ENCODE measurements around the gene KIT. TPM values are rescaled to one million over a fixed set of nuclear protein-coding genes. Genes with fewer than 3 reads are reported as not detected.

Gene KIT
- total RNA-seq, 4 donors from 2014 or later, result 43.0 to 81.3 (median 59.3) TPM

DNA sequence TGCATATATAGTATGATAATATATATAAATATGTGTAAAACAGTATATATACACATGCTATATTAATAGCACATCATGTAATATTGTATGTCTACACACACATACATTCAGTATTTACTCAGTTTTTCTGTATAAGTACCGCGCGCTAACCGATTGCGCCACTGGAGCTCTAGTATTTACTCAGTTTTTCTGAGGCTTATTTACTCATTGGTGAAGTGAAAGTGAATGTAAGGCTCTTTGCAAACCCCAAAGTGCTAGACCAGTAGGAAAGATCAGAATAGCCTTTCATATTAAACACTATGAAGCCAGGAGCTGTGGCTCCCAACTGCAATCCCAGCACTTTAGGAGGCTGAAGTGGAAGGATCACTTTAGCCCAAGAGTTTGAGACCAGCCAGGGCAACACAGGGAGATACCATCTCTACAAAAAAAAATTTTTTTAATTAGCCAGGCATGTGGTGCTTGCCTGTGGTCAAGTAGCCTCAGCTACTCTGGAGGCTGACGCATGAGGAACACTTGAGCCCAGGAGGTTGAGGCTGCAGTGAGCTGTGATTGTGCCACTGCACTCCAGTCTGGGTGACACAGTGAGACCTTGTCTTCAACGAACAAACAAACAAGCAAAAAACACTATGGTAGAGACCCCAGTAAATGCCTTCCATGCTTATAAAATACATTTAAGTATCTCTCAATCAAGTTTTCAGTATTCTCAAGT, 125.8 kb downstream of the KIT start:
- no peaks in the 10 kb centered on the region for H3K36me3 ChIP-seq
- 90% methylated on average over 7 of the region's 7 CpGs for WGBS
- no peak overlapping the region for H3K4me3 ChIP-seq
- TF ChIP-seq POLR2A (IDR thresholded peaks at IDR 0.05; ENCODE audit: low read depth) (no peak), POLR2AphosphoS5 (IDR thresholded peaks at IDR 0.05) (no peak), CTCF (IDR thresholded peaks at IDR 0.05) (no peak), EP300 (IDR thresholded peaks at IDR 0.05) (no peak)
- no peaks in the 10 kb centered on the region for H3K9me3 ChIP-seq
- intact Hi-C loops (cut with DNase I), result no loop called here
- H3K27ac ChIP-seq (replicated peaks in 1 of 4), result peak overlapping the region; percentile 62 to 75 (median 66)
- peaks cover 27 to 40% (median 35%) of the 10 kb centered on the region in 4 donors for H3K4me1 ChIP-seq
- no peaks in the 10 kb centered on the region for H3K27me3 ChIP-seq
- DNase-seq (ENCODE audit: extremely low spot score), result no peak

GRCh38 chr4:54784161-54784671, 126.5 kb downstream of the KIT start:
- DNase-seq (ENCODE audit: extremely low spot score), result peak; percentile 97
- no peaks in the 10 kb centered on the region for H3K27me3 ChIP-seq
- H3K4me3 ChIP-seq, result peak overlapping the region in 1 of 4 donors; percentile 0
- H3K36me3 ChIP-seq, result no peaks in the 10 kb centered on the region
- H3K27ac ChIP-seq (replicated peaks in 1 of 4), result peak overlapping the region; percentile 62 to 75 (median 70)
- peaks cover 26 to 39% (median 33%) of the 10 kb centered on the region in 4 donors for H3K4me1 ChIP-seq
- intact Hi-C loops (cut with DNase I), result no loop called here
- WGBS, result 35% methylated on average over 14 of the region's 14 CpGs
- peak; percentile 80 to 89 for TF ChIP-seq POLR2AphosphoS5 (IDR thresholded peaks at IDR 0.05)
- TF ChIP-seq POLR2A (IDR thresholded peaks at IDR 0.05; ENCODE audit: low read depth), result no peak
- no peak for TF ChIP-seq EP300 (IDR thresholded peaks at IDR 0.05)
- no peaks in the 10 kb centered on the region for H3K9me3 ChIP-seq
